Hepatocyte (in vitro differentiated cells): Measurements from ENCODE around the gene UBAP2. TPM values are rescaled to one million over a fixed set of nuclear protein-coding genes. Genes with fewer than 3 reads are reported as not detected.

Experiments used
- DNase-seq: peaks from one replicate; pipeline ENCODE4 v3.0.0-alpha.2; 2016; ENCODE audit warnings: low spot score
- H2AFZ ChIP-seq: fragments of 200-600 bp; sonication (generic); 2 replicates; pipeline ENCODE4 v1.6.0; 2016; ENCODE audit warnings: antibody characterized with exemption, mild to moderate bottlenecking
- H3K27ac ChIP-seq: fragments of 200-600 bp; sonication (generic); 2 replicates; pipeline ENCODE4 v1.5.1; 2016; ENCODE audit warnings: mild to moderate bottlenecking
- H3K27me3 ChIP-seq: fragments of 200-600 bp; sonication (generic); 2 replicates; pipeline ENCODE4 v1.6.1; 2016
- H3K36me3 ChIP-seq: fragments of 200-600 bp; sonication (generic); replicated peaks from 2 replicates; pipeline ENCODE4 v1.5.1; 2016; ENCODE audit warnings: low read depth; ENCODE audit not compliant: insufficient read depth
- H3K4me1 ChIP-seq: fragments of 200-600 bp; sonication (generic); 2 replicates; pipeline ENCODE4 v1.5.1; 2016; ENCODE audit warnings: mild to moderate bottlenecking, moderate library complexity; ENCODE audit not compliant: insufficient read depth
- H3K4me2 ChIP-seq: fragments of 200-600 bp; sonication (generic); 2 replicates; pipeline ENCODE4 v1.6.0; 2016
- H3K4me3 ChIP-seq: fragments of 200-600 bp; sonication (generic); 2 replicates; pipeline ENCODE4 v1.5.1; 2016; ENCODE audit warnings: mild to moderate bottlenecking
- H3K79me2 ChIP-seq: fragments of 200-600 bp; sonication (generic); 2 replicates; pipeline ENCODE4 v1.6.0; 2017; ENCODE audit warnings: mild to moderate bottlenecking
- H3K9me2 ChIP-seq: fragments of 200-600 bp; sonication (generic); replicated peaks from 2 replicates; pipeline ENCODE4 v1.6.0; 2017; ENCODE audit warnings: mild to moderate bottlenecking; ENCODE audit not compliant: insufficient read depth
- H3K9me3 ChIP-seq: fragments of 200-600 bp; sonication (generic); 2 replicates; pipeline ENCODE4 v1.5.1; 2016; ENCODE audit warnings: low read depth, mild to moderate bottlenecking
- H4K20me1 ChIP-seq: fragments of 200-600 bp; sonication (generic); 2 replicates; pipeline ENCODE4 v1.6.0; 2016; ENCODE audit warnings: mild to moderate bottlenecking; ENCODE audit not compliant: insufficient read depth, poor library complexity, severe bottlenecking
- CTCF ChIP-seq: fragments of 200-600 bp; sonication (generic); IDR thresholded peaks from 2 replicates; pipeline ENCODE4 v1.5.1; 2016; ENCODE audit warnings: antibody characterized with exemption, mild to moderate bottlenecking; ENCODE audit not compliant: poor library complexity
- EZH2 ChIP-seq: fragments of 200-600 bp; sonication (generic); IDR thresholded peaks from 2 replicates; pipeline ENCODE4 v1.6.1; 2016; ENCODE audit warnings: antibody characterized with exemption, mild to moderate bottlenecking, borderline replicate concordance
- EZH2phosphoT487 ChIP-seq: fragments of 200-600 bp; sonication (generic); IDR thresholded peaks from one replicate; pipeline ENCODE4 v1.6.1; 2018; ENCODE audit warnings: antibody characterized with exemption, mild to moderate bottlenecking, low read depth, moderate library complexity; ENCODE audit not compliant: unreplicated experiment, severe bottlenecking
- WGBS: methylation state at CpG from one replicate; pipeline ENCODE4 v1.1.6; 2016; ENCODE audit warnings: low lambda C conversion rate; ENCODE audit errors: missing lambda C conversion rate; 5-methylcytosine and 5-hydroxymethylcytosine counted together
- polyA plus RNA-seq: library from polyadenylated mRNA; unstranded; fragments of >200 nt; fragmentation: Nextera tagmentation; extraction: Ambion mirVana; gene quantifications from 2 replicates; pipeline ENCODE4 v1.2.1, GENCODE V29; 2016
- total RNA-seq: library from RNA; depleted of rRNA; stranded (reverse); fragments of >200 nt; gene quantifications from 2 replicates; pipeline ENCODE4 v1.2.3, GENCODE V29; 2014

Gene UBAP2
- total and polyA plus RNA-seq, 2 experiments from 2014 or later, result 22.4 to 24.9 TPM

- H3K36me3 ChIP-seq, result no peaks in the 10 kb centered on the region
- WGBS, result 98% methylated on average over 5 of the region's 5 CpGs
- DNase-seq, result no peak
- H3K27me3 ChIP-seq, result no peaks in the 10 kb centered on the region
- no peak overlapping the region for H3K4me3 ChIP-seq
- no peaks in the 10 kb centered on the region for H3K9me3 ChIP-seq
- H3K79me2 ChIP-seq, result peaks cover 91% of the 10 kb centered on the region
- H3K4me2 ChIP-seq, result no peak overlapping the region
- TF ChIP-seq CTCF, result no peak
- no peak for TF ChIP-seq EZH2
- no peak for TF ChIP-seq EZH2phosphoT487
- H2AFZ ChIP-seq, result no peak overlapping the region
- H3K9me2 ChIP-seq, result no peaks in the 10 kb centered on the region
- H3K27ac ChIP-seq, result peak overlapping the region; percentile 43
- no peaks in the 10 kb centered on the region for H3K4me1 ChIP-seq
- H4K20me1 ChIP-seq, result peaks cover 12% of the 10 kb centered on the region
Measured at GRCh38 chr9:34036625-34037024, 12.1 kb downstream of the UBAP2 start.

DNA sequence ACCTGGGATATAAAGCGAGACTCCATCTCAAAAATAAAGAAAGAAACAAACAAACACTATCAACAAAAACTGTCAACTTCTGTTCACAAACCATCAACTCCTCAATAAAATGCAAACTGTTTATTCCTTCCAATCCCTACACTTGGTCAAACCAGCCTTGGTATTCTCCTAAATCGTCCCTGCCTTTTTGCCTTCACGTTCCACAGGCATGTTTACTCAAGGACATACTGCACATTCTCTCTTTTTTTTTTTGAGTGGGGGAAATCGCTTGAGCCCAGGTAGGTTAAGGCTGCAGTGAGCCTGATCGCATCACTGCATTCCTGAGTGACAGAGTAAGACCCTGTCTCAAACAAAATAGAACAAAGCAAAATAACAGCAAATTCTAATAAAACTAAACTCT, 13.0 kb downstream of the UBAP2 start:
- H3K9me3 ChIP-seq, result no peaks in the 10 kb centered on the region
- no peak overlapping the region for H3K4me3 ChIP-seq
- TF ChIP-seq EZH2phosphoT487 (no peak), EZH2 (no peak), CTCF (no peak)
- H3K27ac ChIP-seq, result peak overlapping the region; percentile 43
- no peaks in the 10 kb centered on the region for H3K27me3 ChIP-seq
- DNase-seq, result no peak
- no peak overlapping the region for H2AFZ ChIP-seq
- peaks cover 8% of the 10 kb centered on the region for H4K20me1 ChIP-seq
- no peaks in the 10 kb centered on the region for H3K9me2 ChIP-seq
- no peaks in the 10 kb centered on the region for H3K36me3 ChIP-seq
- H3K4me2 ChIP-seq, result peak overlapping the region; percentile 28
- WGBS, result 33% methylated on average over 5 of the region's 5 CpGs
- H3K4me1 ChIP-seq, result no peaks in the 10 kb centered on the region
- peaks cover 91% of the 10 kb centered on the region for H3K79me2 ChIP-seq

GRCh38 chr9:34034698-34035065, 14.0 kb downstream of the UBAP2 start:
- H3K4me2 ChIP-seq, result no peak overlapping the region
- peaks cover 8% of the 10 kb centered on the region for H4K20me1 ChIP-seq
- DNase-seq, result no peak
- no peak overlapping the region for H3K4me3 ChIP-seq
- no peaks in the 10 kb centered on the region for H3K9me2 ChIP-seq
- H3K36me3 ChIP-seq, result no peaks in the 10 kb centered on the region
- H2AFZ ChIP-seq, result no peak overlapping the region
- peaks cover 91% of the 10 kb centered on the region for H3K79me2 ChIP-seq
- no peaks in the 10 kb centered on the region for H3K9me3 ChIP-seq
- no peak overlapping the region for H3K27ac ChIP-seq
- WGBS, result 97% methylated on average over 6 of the region's 6 CpGs
- TF ChIP-seq CTCF (no peak), EZH2phosphoT487 (no peak), EZH2 (no peak)
- H3K4me1 ChIP-seq, result no peaks in the 10 kb centered on the region
- no peaks in the 10 kb centered on the region for H3K27me3 ChIP-seq

- Histone ChIP-seq H3K9me3 (no peaks in the 10 kb centered on the region), H3K4me1 (no peaks in the 10 kb centered on the region), H3K79me2 (peaks cover 100% of the 10 kb centered on the region), H3K9me2 (no peaks in the 10 kb centered on the region), H3K4me3 (no peak overlapping the region), H3K27me3 (no peaks in the 10 kb centered on the region), H2AFZ (no peak overlapping the region), H3K36me3 (no peaks in the 10 kb centered on the region), H4K20me1 (peaks cover 13% of the 10 kb centered on the region), H3K27ac (no peak overlapping the region), H3K4me2 (no peak overlapping the region)
- TF ChIP-seq EZH2phosphoT487 (no peak), CTCF (no peak), EZH2 (no peak)
- no peak for DNase-seq
- 87% methylated on average over 7 of the region's 7 CpGs for WGBS
Measured at GRCh38 chr9:34032631-34033030, 16.1 kb downstream of the UBAP2 start.
